ENCODE data around the gene PDGFRB.

- TF ChIP-seq CTCF (conservative IDR thresholded peaks at IDR 0.05) (no peak), EZH2 (IDR thresholded peaks at IDR 0.05; ENCODE audit: low read depth) (no peak)
These were observed 54.6 kb downstream of the PDGFRB start for GRCh38 chr5:150101023-150101422.

All from PC-9 (cell line).